ENCODE measurements around the gene ANKRD6.

Gene ANKRD6

GRCh38 chr6:89563866-89564265 is 130.9 kb downstream of the ANKRD6 start:
- Histone ChIP-seq H3K4me1 (ENCODE audit: control insufficient read depth, insufficient read depth, low read length) (no peaks in the 10 kb centered on the region), H3K27ac (ENCODE audit: low read depth, low read length) (no peak overlapping the region), H3K27me3 (ENCODE audit: control insufficient read depth, insufficient read depth, low read length) (no peaks in the 10 kb centered on the region), H3K4me3 (ENCODE audit: low read length) (no peak overlapping the region), H3K36me3 (ENCODE audit: control insufficient read depth, insufficient read depth, low read length) (no peaks in the 10 kb centered on the region), H3K9ac (ENCODE audit: low read length) (no peak overlapping the region)

DNA sequence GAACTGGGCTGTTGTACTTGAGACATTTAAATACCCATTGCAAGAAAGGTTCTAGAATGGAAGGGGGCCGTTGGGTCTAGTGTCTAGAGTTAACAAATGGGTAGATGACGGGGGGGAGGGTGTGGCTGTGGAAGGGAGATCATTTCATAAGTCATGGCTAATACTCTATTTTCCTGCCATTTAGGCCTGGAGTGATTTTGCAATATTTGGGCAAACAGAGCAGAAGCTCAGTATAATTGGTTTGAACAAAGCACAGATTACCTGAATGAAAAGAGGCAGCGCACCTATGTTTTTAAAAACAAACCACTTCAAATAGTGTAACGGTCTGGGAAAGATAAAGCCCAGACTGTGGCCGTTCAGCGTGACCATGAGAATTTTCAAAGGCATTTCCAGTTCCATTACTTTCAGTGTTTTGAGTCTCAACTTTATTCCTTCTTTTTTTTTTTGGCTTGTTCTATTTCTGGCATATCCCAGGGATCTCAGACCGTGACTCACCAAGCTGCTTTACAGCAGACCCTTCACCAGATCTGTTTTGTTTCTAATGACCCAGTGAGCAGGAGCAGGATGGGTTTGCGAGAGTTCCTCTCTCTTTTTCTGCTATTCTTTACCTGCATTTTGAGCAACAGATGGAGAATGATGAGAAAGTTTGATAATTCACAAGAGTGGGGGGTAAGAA is 131.9 kb downstream of the ANKRD6 start:
- Histone ChIP-seq H3K4me1 (ENCODE audit: control insufficient read depth, insufficient read depth, low read length) (no peaks in the 10 kb centered on the region), H3K27ac (ENCODE audit: low read depth, low read length) (no peak overlapping the region)

DNA sequence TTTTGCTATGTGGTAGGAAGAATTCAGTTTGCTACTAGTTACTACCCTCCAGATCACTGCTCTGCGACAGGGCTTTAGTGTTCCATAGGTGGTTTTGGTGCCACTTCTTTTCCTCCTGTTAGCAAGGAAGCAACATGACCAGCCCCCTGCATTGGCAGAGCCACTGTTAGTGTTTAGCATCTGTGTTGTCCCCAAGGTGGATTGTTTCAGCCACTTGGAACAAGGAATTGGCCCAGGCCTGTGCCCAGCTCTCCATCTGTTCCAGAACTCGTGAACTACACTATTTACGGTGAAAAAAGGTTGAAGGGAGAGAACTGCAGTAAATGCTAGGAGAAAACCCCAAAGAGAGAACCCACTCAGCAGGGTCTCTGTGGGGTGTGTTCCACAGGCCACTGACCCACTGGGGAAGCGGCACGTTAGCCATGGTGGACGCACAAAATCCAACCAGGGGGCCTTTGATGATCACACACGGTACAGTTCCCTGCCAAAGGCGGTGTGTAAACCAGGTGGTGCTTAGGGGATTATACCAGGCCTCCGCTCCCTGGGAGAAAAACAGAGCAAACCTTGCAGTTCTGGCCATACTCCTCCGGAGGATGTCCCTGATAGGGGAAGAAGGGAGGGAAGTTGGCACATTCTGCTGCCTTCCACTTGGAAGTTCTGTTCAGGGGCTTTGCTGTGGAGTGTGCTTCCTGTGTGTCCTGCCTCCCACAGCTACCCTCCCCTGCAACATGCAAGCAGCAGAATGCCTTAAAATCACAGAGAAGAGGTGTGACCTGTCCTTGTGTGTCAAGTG is 133.3 kb downstream of the ANKRD6 start:
- Histone ChIP-seq H3K27me3 (ENCODE audit: control insufficient read depth, insufficient read depth, low read length) (no peaks in the 10 kb centered on the region), H3K4me3 (ENCODE audit: low read length) (no peak overlapping the region), H3K36me3 (ENCODE audit: control insufficient read depth, insufficient read depth, low read length) (no peaks in the 10 kb centered on the region), H3K27ac (ENCODE audit: low read depth, low read length) (no peak overlapping the region), H3K9ac (ENCODE audit: low read length) (no peak overlapping the region), H3K4me1 (ENCODE audit: control insufficient read depth, insufficient read depth, low read length) (no peaks in the 10 kb centered on the region)

More for the DNA sequence above, 131.9 kb downstream of the ANKRD6 start:
- H3K27me3 ChIP-seq (ENCODE audit: control insufficient read depth, insufficient read depth, low read length): no peaks in the 10 kb centered on the region
- no peaks in the 10 kb centered on the region for H3K36me3 ChIP-seq (ENCODE audit: control insufficient read depth, insufficient read depth, low read length)
- H3K4me3 ChIP-seq (ENCODE audit: low read length): no peak overlapping the region
- H3K9ac ChIP-seq (ENCODE audit: low read length): no peak overlapping the region

GRCh38 chr6:89566930-89567629 is 134.1 kb downstream of the ANKRD6 start:
- no peaks in the 10 kb centered on the region for H3K36me3 ChIP-seq (ENCODE audit: control insufficient read depth, insufficient read depth, low read length)
- no peaks in the 10 kb centered on the region for H3K27me3 ChIP-seq (ENCODE audit: control insufficient read depth, insufficient read depth, low read length)
- no peak overlapping the region for H3K9ac ChIP-seq (ENCODE audit: low read length)
- no peak overlapping the region for H3K4me3 ChIP-seq (ENCODE audit: low read length)
- H3K27ac ChIP-seq (ENCODE audit: low read depth, low read length): no peak overlapping the region
- H3K4me1 ChIP-seq (ENCODE audit: control insufficient read depth, insufficient read depth, low read length): no peaks in the 10 kb centered on the region

GRCh38 chr6:89567630-89568390 is 134.9 kb downstream of the ANKRD6 start:
- Histone ChIP-seq H3K36me3 (ENCODE audit: control insufficient read depth, insufficient read depth, low read length) (no peaks in the 10 kb centered on the region), H3K27me3 (ENCODE audit: control insufficient read depth, insufficient read depth, low read length) (no peaks in the 10 kb centered on the region), H3K4me3 (ENCODE audit: low read length) (no peak overlapping the region), H3K27ac (ENCODE audit: low read depth, low read length) (no peak overlapping the region), H3K4me1 (ENCODE audit: control insufficient read depth, insufficient read depth, low read length) (no peaks in the 10 kb centered on the region), H3K9ac (ENCODE audit: low read length) (no peak overlapping the region)

GRCh38 chr6:89574910-89575561 is 142.1 kb downstream of the ANKRD6 start:
- H3K27ac ChIP-seq (ENCODE audit: low read depth, low read length): no peak overlapping the region
- H3K36me3 ChIP-seq (ENCODE audit: control insufficient read depth, insufficient read depth, low read length): no peaks in the 10 kb centered on the region

GRCh38 chr6:89575562-89575960 is 142.6 kb downstream of the ANKRD6 start:
- no peak overlapping the region for H3K27ac ChIP-seq (ENCODE audit: low read depth, low read length)

More at GRCh38 chr6:89574910-89575561, 142.1 kb downstream of the ANKRD6 start:
- H3K4me1 ChIP-seq (ENCODE audit: control insufficient read depth, insufficient read depth, low read length): no peaks in the 10 kb centered on the region
- H3K4me3 ChIP-seq (ENCODE audit: low read length): no peak overlapping the region
- no peak overlapping the region for H3K9ac ChIP-seq (ENCODE audit: low read length)
- no peaks in the 10 kb centered on the region for H3K27me3 ChIP-seq (ENCODE audit: control insufficient read depth, insufficient read depth, low read length)

DNA sequence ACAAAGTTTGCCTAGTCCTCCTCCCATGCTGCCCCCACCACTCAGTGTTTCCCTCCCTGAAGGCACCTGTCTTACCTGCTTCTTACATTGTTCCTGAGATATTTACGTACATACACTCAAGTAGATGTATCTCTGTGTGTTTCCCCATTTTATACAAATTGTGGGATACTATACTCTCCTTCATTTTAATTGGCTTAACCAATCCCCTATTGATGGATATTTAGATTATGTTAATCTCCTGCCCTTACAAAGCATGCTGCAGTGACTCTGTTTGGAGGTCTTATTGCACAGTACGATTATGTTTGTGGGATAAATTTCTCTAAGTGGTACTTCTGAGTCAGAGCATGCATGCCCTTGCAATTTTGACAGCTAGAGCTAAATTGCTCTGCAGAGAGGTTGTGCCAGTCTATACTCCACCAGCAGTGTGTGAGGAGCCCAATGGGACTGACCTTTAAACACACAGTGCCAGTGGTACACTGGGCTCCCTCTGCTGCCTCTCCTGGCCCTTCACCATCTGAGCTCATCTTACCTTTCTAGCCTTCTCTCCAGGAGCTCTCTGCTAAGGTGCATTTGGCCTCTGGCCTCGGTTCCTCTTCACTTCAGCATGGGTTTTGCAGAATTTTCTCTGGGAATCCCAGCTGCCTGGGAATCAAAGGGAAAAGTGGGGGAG is 148.2 kb downstream of the ANKRD6 start:
- Histone ChIP-seq H3K9ac (ENCODE audit: low read length) (no peak overlapping the region), H3K36me3 (ENCODE audit: control insufficient read depth, insufficient read depth, low read length) (no peaks in the 10 kb centered on the region), H3K4me3 (ENCODE audit: low read length) (no peak overlapping the region), H3K4me1 (ENCODE audit: control insufficient read depth, insufficient read depth, low read length) (no peaks in the 10 kb centered on the region), H3K27ac (ENCODE audit: low read depth, low read length) (no peak overlapping the region), H3K27me3 (ENCODE audit: control insufficient read depth, insufficient read depth, low read length) (no peaks in the 10 kb centered on the region)

More at GRCh38 chr6:89575562-89575960, 142.6 kb downstream of the ANKRD6 start:
- no peaks in the 10 kb centered on the region for H3K4me1 ChIP-seq (ENCODE audit: control insufficient read depth, insufficient read depth, low read length)
- H3K27me3 ChIP-seq (ENCODE audit: control insufficient read depth, insufficient read depth, low read length): no peaks in the 10 kb centered on the region
- H3K9ac ChIP-seq (ENCODE audit: low read length): no peak overlapping the region
- no peak overlapping the region for H3K4me3 ChIP-seq (ENCODE audit: low read length)
- no peaks in the 10 kb centered on the region for H3K36me3 ChIP-seq (ENCODE audit: control insufficient read depth, insufficient read depth, low read length)

GRCh38 chr6:89581689-89582088 is 148.7 kb downstream of the ANKRD6 start:
- Histone ChIP-seq H3K4me3 (ENCODE audit: low read length) (no peak overlapping the region), H3K36me3 (ENCODE audit: control insufficient read depth, insufficient read depth, low read length) (no peaks in the 10 kb centered on the region), H3K9ac (ENCODE audit: low read length) (no peak overlapping the region), H3K27me3 (ENCODE audit: control insufficient read depth, insufficient read depth, low read length) (no peaks in the 10 kb centered on the region), H3K4me1 (ENCODE audit: control insufficient read depth, insufficient read depth, low read length) (no peaks in the 10 kb centered on the region), H3K27ac (ENCODE audit: low read depth, low read length) (no peak overlapping the region)

DNA sequence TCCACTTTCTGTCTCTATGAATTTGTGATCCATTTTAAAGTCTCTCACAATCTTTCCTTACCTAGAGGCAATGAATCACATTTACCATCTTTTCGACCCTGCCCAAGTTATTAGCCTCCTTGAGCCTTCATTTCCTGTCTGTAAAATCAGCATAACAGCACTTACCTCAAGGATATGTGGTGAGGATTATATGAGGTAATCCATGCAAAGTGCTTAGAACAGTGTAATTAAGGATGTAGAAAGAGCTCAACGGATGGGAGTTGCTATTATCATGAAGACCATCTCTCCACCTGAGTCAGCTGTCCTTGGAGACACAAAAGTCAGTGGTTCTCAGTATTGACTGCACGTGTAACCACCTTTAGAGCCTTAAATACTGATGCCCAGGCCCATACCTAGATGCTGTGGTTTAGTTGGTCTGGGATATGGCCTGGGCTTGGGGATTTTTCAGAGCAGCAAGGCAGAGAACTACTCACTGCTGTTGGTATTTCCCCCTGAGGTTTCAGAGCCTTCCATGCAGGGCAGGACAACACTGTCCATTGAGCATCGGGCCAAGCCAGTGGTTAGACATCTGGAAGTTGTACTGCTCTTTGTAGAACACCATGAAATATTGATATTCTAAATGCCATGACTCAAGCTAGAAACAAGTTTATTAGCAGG is 149.8 kb downstream of the ANKRD6 start:
- H3K27ac ChIP-seq (ENCODE audit: low read depth, low read length): no peak overlapping the region
- H3K4me3 ChIP-seq (ENCODE audit: low read length): no peak overlapping the region
- no peaks in the 10 kb centered on the region for H3K4me1 ChIP-seq (ENCODE audit: control insufficient read depth, insufficient read depth, low read length)
- no peaks in the 10 kb centered on the region for H3K36me3 ChIP-seq (ENCODE audit: control insufficient read depth, insufficient read depth, low read length)
- H3K27me3 ChIP-seq (ENCODE audit: control insufficient read depth, insufficient read depth, low read length): no peaks in the 10 kb centered on the region
- no peak overlapping the region for H3K9ac ChIP-seq (ENCODE audit: low read length)

DNA sequence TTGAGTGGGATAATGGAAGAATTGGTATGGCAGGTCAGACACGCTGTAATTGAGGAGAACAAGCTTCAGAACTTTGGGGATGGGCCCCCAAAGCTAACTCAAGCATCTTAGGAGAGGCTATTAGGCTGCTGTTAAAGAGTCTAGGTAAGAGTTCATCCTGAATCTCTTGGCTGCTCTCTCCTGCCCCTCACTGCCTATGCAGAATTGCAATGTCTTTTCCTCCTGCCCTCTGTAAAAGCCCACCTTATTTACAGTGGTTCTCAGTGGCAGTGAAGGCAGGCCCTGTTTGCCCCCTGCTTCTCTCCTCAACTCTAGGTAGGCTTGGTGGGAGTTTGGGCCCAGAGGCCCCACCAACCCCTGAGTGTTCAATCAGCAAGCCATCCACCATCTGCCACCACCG is 150.6 kb downstream of the ANKRD6 start:
- Histone ChIP-seq H3K27me3 (ENCODE audit: control insufficient read depth, insufficient read depth, low read length) (no peaks in the 10 kb centered on the region), H3K4me3 (ENCODE audit: low read length) (no peak overlapping the region), H3K4me1 (ENCODE audit: control insufficient read depth, insufficient read depth, low read length) (no peaks in the 10 kb centered on the region), H3K9ac (ENCODE audit: low read length) (no peak overlapping the region), H3K27ac (ENCODE audit: low read depth, low read length) (no peak overlapping the region), H3K36me3 (ENCODE audit: control insufficient read depth, insufficient read depth, low read length) (no peaks in the 10 kb centered on the region)
